ENCODE measurements around the gene TMEM109.
A peak's percentile ranks its signal among the peaks of the same experiment; 100 is the strongest.

TMEM109 gene

GRCh38 chr11:60913793-60914632 is at the start of gene TMEM109:
Gene TMEM109, plus strand, starts transcription at chr11:60914158. Its CDS starts 5,536 bp downstream, at chr11:60919694.
- peak; percentile 83 to 89 for DNase-seq

GRCh38 chr11:60864856-60865513 is 49.0 kb upstream of the TMEM109 start:
- DNase-seq, result no peak

GRCh38 chr11:60866911-60867870 is 46.8 kb upstream of the TMEM109 start, which contains the start of gene ZP1:
Gene ZP1, plus strand, starts transcription at chr11:60867542. Its CDS starts 20 bp downstream, at chr11:60867562.
- no peak for DNase-seq

- no peak for DNase-seq
Observed at GRCh38 chr11:60867871-60868681, 45.9 kb upstream of the TMEM109 start.

- no peak for DNase-seq
Observed at GRCh38 chr11:60868682-60869450, 45.1 kb upstream of the TMEM109 start.

GRCh38 chr11:60869451-60869825 is 44.5 kb upstream of the TMEM109 start:
- no peak for DNase-seq

- no peak for DNase-seq
Observed at GRCh38 chr11:60870276-60870675, 43.7 kb upstream of the TMEM109 start.

GRCh38 chr11:60870733-60871377 is 43.1 kb upstream of the TMEM109 start:
- no peak for DNase-seq

- no peak for DNase-seq
Observed at GRCh38 chr11:60871378-60872061, 42.4 kb upstream of the TMEM109 start.

GRCh38 chr11:60872124-60872960 is 41.6 kb upstream of the TMEM109 start:
- no peak for DNase-seq

- no peak for DNase-seq
Observed at GRCh38 chr11:60872961-60873524, 40.9 kb upstream of the TMEM109 start.

GRCh38 chr11:60873533-60873932 is 40.4 kb upstream of the TMEM109 start:
- no peak for DNase-seq

GRCh38 chr11:60874421-60875365 is 39.3 kb upstream of the TMEM109 start:
- no peak for DNase-seq

- no peak for DNase-seq
Observed at GRCh38 chr11:60875366-60876167, 38.4 kb upstream of the TMEM109 start.

GRCh38 chr11:60876168-60876485 is 37.8 kb upstream of the TMEM109 start:
- no peak for DNase-seq

GRCh38 chr11:60878245-60879101 is 35.5 kb upstream of the TMEM109 start:
- no peak for DNase-seq

Data from activated CD4-positive, alpha-beta T cell treated with anti-CD3 and anti-CD28 coated beads for 4 hours (primary cell).